Right hindlimb (tissue), 1 donor: ENCODE measurements around the gene APLP2.
"Not testable (repeated sequence)": the region's sequence is repeated elsewhere in the genome, so short reads cannot be mapped to it uniquely, and the experiment has no call there.

Experiments
- DNase-seq: peaks from one replicate; pipeline ENCODE4 v3.0.0-alpha.2; 2018

Gene APLP2

DNA sequence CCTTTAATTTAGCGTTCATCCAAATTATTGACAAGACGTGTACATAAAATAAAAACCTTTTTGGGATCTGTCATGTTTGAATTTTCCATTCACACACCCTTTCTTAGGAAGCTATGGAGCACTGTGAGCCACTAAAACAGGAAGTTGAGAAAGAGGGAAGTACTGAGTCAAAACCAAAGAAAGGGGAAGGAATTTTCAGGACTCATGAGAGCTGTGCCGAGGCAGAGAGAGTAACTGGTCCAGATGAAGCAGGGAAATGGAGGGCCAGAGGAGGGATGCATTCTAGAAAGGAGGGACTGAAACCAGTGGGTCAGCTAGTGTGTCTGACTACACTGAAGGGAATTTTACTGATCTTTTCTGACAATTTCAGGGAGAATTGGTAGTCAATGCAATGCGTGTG, 24.9 kb downstream of the APLP2 start:
- no peak for DNase-seq

DNA sequence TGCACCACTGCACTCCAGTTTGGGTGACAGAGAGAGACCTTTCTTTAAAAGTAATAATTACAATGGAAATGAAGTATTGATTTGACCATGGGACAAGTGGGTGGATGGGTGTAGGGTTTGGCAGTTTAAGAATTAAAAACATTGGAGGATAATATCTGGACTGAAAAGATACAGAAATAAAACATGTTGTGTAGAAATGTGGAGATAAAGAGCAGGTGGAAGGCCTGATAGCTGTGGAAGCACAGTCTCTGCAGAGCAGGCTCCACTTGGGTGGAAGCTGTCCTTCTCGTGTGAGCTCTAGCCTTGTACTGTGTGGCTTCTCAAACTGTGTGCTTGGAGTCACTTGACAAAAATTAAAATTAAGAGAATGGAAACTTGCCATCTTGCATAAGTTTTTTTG, 25.6 kb downstream of the APLP2 start:
- no peak for DNase-seq

DNA sequence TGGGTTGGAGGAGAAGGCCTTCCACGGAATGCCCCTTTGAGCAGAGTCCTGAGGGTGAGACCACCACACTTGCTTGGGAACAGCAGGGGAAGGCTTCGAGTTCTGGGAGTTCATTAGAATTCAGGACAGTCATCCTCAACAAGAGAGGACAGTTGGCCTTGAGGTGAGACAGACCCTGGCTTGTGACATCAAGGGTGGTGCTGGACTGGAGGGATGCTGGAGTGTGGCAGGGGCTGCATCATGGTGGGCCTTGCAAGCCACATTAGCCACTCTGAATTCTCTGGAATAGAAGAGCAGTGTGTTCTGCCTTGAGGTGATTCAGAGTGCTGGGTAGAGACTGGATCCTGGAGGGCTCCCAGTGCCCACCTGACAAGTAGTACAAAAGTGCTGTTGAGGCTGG, 26.3 kb downstream of the APLP2 start:
- no peak for DNase-seq

DNA sequence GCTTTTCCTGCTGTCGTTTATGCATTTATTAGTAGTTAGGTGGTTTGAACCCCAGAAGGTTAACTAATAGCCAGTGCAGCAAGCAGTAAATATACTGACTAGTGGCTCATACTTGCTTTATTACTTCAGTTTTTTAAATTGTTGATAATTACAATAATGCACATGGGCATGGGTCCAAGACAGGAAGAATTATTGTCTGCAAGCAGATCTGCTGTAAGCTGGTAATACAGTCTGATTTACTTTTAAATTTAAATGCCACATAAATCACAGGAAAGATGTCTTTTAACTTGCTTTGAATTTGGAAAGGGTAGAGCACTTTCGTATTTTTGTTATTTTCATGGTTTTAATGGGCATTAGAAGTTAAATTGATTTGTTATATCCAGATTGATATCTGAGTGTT, 27.1 kb downstream of the APLP2 start:
- DNase-seq, result no peak

DNA sequence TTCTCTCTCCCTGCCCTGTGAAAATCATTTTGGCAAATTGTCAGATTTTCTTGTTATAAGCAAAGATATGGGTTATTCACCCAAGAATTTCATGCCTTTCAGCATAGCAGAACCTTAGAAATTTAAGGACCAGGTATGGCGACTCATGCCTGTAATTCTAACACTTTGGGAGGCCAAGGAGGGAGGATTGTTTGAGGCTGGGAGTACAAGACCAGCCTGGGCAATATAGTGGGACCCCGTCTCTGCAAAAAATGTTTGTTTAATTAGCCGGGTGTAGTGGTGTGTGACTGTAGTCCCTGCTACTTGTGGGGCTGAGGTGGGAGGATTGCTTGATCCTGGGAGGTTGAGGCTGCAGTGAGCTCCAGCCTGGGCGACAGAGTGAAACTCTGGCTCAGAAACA, 27.6 kb downstream of the APLP2 start:
- no peak for DNase-seq

DNA sequence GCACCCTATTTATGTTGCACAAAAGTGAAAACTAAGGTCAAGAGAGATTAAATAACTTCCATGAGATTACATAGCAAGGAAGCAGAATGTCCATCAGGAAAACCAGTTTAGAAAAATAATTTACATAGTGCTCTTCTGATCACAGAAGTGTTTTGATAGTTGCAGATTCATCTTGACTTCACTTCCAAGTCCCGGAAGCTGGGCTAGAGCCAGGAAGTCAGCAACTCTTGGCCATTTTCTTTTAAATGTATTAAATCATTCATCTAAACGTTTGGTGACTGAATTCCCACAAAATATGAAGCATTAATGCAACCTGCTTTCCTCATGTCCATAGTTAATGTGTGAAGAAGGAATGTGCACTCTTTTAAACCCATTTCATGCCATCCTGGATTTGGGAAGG, 29.7 kb downstream of the APLP2 start:
- DNase-seq, result no peak

DNA sequence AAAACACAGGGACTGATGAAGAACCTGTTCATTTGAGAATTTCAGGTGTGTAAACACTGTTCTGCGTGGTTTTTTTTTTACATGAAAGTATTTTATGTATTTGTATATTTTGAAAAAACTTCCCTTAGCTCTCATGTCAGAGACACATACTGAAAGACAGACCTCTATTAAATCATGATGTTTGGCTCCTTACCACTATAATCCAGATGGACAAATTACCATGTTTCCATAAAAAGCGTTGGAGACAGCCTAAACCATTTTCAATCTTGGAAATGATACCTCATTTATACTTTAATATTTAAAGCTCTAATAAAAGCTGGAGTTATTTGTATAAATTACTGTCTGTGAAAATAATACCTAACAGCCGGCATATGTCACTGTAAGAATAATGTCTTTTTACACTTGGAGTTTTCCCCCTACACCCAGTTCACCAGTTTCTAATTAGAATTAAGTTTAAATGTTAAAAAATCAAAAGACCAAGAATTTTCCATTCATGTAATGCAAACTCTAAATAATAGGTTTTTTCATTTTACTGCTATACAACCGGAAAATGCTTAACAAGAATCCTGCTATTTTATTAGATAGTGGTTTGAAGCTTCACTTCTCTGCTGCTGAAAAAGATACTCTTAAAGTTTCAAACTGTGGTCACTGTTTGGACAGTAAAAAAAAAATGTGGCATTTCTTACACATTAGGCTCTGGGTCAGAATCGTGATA, 30.8 kb downstream of the APLP2 start:
- no peak for DNase-seq

DNA sequence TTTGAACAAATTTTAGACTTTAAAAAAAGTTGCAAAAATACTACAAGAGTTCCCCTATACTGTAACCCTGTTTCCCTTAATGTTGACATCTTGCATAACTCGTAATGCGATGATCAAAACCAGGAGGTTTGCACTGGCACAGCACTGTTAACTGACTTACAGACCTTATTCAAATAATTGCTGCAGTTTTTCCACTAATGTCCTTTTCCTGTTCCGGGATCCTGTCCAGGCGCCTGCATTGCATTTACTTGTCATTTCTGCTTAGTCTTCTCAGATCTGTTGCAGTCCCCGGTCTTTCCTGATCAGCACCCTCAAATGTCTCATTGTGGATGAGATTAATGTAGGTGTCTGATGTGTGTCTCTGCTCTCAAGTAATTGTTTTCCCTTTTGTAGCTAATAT, 32.0 kb downstream of the APLP2 start:
- DNase-seq, result no peak

DNA sequence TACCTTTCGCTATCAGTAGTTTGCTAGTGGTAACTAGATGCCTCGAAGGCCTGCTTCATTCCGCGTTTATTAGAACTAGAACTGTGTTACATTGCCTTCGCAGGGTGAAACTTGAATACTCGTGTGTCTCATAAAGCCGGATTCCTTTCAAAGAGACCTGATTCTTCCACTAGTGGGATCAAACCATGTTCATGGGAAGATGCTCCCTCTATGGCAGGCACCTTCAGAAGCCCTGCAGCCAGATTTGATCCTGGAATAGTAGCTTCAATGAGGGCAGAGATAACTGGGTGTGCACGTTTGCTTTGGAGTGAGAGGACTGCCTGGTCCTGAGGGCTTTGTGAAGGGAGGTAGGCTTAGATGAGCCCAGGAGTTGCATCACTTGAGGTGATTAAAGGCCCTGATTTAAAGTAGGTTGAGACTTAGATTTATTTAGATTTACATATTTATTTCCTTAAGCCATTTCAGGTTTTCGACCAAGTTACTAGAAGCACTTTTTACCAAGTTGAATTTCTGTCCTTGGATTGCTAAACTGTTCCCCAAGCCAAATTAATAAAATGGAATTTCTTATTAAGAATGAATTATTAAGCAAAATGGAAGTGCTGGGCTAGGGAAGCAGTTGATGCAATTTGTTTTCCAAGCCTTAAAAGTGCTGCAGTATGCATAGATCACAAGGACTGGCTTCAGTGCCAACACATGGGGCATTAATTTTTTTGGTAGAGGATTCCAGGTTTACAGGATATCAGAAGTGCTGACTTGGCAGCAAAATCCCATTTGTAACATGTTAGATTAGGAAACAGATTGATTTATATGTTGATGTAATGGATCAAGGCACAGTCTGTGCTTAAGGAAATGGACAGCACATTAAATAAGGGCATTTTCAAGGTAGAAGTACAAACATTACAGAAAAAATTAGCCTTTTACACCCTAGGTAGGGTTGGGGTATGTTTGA, 32.9 kb downstream of the APLP2 start:
- DNase-seq, result no peak

DNA sequence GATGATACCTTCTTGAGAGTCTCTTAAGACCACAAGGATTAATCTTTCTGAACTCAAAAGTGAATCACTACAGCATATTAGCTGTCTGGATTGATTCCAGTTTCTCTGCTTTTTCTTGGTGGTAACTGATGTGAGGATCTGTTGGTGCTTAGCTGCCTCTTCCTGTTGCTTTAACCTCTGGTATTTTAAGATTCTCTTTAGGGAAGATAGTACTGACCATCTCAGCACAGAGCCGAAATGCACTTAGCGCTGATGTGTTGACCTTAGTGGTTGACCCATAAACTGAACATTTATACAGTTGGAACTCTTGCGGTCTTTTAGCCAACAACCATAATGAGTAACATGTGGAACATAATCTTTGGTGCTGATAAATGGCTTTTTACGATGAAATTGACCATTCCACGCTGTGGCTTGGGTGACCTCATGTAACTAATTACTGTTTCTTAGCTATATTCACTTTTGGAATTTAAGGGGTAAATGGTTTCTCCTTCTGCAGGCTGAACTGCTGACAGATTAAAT, 33.7 kb downstream of the APLP2 start:
- no peak for DNase-seq

DNA sequence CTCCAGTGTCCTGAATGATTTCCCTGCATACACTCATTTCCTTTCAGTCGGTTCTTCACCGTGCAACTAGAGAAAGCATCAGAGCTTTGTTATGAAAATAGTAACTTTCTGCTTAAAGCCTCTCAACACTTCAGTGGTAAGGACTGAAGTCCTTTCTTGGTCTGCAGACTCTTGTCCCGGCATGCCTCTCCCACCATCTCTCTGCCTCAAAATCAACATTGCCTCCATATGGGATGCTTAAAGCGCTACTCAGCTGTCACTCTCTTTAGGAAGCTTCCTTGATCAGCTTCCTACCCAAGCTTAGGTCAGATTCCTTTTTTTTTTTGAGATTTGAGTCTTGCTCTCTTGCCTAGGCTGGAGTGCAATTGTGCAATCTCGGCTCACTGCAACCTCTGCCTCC, 36.7 kb downstream of the APLP2 start:
- no peak for DNase-seq

DNA sequence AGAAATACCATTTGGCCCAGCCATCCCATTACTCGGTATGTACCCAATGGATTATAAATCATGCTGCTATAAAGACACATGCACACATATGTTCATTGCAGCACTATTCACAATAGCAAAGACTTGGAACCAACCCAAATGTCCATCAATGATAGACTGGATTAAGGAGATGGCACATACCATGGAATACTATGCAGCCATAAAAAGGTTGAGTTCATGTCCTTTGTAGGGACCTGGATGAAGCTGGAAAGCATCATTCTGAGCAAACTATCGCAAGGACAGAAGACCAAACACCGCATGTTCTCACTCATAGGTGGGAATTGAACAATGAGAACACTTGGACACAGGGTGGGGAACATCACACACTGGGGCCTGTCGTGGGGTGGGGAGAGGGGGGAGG, 39.0 kb downstream of the APLP2 start:
- not testable (repeated sequence) for DNase-seq

DNA sequence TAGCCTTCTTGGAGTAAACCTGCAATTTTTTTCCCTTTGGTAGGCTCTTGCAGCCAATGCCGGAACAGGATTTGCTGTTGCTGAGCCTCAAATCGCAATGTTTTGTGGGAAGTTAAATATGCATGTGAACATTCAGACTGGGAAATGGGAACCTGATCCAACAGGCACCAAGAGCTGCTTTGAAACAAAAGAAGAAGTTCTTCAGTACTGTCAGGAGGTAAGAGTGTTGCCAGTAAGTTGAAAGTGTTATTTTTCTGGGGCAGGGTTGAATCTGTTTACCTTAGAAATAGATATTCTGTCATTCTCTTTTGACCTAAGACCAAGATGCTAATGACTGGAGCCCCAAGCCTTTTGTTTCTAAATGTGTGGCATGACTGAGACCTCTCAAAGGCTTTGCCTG, 39.7 kb downstream of the APLP2 start:
- no peak for DNase-seq

DNA sequence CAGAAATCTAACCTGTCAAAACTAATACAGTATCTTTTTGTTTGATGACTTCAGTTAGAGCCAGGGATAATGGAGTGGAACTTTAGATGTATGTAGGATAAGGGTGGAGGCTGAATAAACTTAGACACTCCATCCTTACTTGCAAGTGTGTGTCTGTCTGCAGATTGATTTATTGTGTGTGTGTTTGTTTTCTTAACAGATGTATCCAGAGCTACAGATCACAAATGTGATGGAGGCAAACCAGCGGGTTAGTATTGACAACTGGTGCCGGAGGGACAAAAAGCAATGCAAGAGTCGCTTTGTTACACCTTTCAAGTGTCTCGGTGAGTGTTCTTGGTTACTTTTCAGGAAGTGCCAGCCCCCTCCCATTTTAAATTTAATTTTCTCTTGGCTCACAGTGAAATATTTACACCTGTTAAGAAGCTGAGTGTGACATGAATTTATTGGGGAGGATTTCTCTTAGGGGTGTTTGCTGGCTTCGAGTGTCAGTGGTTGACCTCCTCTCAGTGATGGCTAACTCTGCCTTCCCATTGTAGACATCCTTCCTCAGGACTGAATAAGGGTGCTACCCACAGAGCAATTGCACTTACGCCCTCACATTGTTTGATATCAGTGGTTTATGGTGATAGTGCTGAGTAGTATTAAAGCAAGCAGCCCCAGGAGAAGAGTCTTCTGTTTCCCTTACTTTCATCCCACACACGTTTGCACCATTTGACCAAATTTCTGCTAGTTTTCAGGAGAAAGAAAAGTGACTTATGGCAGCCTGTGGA, 40.8 kb downstream of the APLP2 start:
- no peak for DNase-seq

DNA sequence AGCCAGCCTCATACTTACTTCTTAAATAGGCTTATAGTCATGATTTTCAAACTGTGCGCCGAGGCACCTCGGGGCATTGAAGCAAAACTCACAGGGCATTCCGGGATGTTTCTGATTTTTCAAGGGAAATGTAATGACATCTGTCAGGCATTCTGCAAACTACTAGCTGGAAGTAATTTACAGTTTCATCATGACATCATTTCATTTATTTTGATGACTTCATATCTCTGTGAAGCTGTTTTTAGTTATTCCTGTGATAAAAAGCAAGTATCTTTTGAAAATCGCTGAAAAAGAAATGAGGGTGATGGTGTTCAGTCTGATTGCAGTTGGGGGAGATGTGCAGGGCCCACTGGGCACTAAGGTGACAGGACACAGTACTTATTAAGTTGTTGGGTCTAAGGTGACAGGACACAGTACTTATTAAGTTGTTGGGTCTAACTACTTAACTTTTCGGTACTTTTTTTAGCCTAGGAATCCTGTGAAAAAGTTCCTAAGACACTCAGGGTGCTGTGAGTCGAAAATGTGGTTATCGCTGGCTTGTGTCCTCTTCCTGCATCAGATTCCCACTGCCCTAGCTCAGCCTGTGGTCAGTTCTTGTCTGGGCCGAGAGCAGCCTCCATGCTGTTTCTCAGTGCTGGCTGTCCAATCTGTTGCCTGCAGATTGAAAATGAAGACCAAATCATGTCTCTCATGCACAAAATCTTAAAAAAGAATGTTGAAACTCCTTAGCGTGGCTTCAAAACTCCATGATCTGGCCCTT, 42.6 kb downstream of the APLP2 start:
- DNase-seq, result no peak

DNA sequence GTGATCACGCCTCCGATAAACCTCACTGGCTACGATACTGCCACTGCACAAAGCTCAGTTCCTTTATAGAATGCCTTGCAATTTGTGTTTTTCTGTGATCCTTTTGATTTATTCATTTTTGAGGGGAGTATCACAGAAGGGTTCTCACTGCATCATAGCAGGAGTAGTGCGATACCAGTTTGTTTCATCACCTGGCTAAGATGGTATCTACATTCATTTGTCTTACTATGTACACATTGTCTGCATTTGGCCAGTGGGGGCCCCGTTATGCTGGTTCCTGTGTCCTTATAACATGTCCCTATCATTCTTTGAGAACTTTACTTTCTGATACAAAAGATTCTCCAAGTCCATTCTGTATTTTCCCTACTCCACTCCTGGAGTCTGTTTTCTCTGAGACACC, 44.6 kb downstream of the APLP2 start:
- DNase-seq, result no peak

DNA sequence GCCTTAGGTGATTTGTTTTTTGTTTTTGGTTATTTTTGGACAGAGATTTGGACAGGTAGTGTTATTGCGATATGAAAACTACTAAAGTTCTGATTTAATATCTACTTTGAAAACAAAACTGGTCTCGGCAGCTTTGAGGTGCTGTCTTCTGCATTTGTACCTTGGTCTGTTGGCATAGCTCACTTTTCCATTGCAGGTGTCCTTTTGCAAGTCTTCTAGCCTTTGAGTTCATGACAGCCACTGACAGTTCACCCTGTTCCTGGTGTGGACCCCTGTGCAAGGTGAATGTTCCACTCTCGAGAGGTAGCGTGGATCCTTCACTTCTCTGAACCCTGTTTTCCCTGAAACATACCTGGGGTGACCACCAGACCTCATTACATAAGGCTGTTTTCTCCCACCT, 45.0 kb downstream of the APLP2 start:
- no peak for DNase-seq

DNA sequence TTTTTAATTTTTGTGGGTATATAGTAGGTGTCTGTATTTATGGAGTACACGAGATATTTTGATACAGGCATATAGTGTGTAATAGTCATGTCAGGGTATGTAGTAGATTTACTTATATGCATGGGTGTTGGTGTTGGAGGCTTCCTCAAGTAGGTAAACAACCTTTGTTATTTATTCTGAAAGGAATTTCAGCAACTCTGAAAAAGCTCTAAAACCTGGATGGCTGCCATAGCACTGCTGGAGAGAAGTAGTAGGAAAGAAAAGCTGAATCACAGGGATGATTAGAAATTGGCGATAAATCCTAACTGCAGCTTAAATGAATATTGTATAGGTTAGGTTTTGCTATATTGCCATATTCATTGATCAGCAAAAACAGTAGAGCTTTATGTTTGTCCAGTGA, 45.5 kb downstream of the APLP2 start:
- no peak for DNase-seq

DNA sequence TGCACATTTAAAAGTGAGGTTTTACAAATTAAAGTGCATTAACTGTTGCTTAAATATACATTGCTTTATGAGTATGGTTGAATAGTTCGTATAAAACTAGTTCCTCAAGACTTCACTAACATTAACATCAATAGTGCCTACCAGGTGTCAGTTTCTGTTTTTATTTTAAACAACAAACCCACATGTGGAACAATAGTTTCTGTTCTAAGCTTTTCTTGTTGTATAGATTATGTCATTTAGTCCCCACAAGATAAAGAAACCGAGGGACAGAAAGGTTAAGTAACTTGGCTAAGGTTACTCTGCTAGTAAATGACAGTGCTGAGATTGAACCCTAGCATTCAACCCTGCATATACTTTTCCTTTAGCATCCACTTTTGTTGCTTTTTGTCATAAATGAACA, 48.5 kb downstream of the APLP2 start:
- DNase-seq, result no peak

DNA sequence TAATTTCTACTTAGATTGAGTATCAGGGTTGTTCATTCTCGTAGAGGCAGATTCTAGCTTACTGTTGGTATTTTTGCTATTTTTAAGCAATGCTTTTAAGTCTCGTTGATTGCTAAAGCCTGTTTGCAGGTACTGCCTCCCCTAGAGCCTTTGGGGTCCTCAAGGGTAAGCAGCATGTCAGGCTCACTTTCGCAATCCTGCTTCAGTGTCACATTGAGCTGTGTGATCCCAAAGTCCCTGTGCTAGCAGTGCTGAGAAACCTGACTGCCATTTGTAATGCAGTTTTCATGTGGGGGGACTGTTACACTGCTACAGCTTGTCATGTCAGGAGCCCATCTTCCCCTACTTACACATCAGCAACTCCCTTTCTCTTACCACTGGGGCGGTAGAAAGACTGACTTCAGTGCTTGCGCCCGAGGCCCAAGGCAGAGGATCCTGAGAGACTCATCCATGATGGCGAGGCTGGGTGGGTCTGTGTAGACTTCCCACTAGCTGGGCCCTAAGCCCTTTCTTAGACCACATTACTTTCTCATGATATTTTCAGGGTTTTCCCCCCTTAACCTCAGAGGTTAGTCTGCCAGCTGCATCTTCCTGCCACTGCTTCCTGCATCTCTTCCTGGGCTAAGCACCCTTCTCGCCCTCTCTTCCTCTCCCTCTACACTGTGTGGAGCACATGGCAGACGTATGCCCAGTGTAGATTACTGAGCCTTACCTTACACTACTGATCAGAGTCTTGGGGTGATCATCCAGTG, 49.1 kb downstream of the APLP2 start:
- DNase-seq, result no peak

DNA sequence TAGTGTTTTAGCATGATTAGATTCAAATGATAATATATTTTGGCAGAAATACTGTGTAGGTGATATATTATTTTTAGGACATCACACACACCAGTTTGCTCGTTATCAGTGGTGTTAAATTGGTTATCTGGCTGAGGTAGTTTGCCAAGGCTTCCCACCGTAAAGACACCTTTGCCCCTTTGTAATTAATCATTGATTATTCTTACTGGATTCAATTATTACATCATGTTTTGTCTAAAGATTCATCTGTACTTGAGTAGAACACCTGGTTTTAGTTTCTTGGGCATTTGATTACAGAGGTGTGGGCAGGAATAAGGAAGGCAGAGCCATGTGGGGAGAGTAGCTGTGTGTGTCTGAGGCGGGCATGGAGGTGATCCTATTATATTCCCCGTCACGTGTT, 50.4 kb downstream of the APLP2 start:
- DNase-seq, result no peak

DNA sequence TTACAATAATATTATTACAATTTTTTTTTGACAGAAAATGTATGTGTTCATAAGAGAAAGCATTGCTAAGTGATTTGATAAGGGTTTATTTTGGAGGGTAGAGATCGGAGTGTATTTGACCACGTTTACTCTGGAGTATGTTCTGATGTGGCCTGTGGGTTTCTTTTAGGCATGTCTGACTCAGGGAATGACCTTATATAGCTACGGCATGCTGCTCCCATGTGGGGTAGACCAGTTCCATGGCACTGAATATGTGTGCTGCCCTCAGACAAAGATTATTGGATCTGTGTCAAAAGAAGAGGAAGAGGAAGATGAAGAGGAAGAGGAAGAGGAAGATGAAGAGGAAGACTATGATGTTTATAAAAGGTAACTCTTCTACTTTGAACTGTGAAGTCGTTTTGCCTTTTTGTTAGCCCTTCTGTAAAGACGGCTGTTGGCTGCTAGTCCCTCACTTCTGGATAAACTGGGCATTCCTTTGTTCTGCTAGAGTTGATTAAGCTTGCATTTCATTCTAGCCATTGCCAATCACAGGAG, 51.8 kb downstream of the APLP2 start:
- no peak for DNase-seq
